ENCODE results near the gene EMC10. TPM values are rescaled to one million over a fixed set of nuclear protein-coding genes. Genes with fewer than 3 reads are reported as not detected.
"Not testable (repeated sequence)": the region's sequence is repeated elsewhere in the genome, so short reads cannot be mapped to it uniquely, and the experiment has no call there.

EMC10 gene
- polyA plus RNA-seq, 2 of the 4 experiments (the other 2 are of a cell fraction): 52.8 to 147 TPM

DNA sequence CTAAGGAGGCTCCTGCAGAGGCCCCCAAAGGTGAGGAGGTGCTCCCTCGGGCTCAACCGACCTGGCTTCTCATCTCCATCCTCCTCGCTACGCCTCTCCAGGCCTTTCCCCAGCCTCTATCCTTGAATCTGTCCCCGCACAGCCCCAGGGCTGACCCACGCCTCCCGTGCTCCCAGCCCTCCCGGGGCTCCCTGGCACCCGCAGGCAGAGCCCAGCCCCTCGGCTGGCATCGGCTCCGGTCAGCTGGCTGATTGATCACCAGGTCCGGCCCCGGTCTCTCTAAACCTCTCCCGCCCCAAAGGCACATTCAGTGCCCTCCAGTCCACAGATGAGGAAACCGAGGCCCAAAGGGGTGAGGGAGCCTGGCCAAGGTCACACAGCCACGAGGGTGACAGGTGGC is 41.1 kb upstream of the EMC10 start:
- ChIA-PET CTCF (interaction anchor here (1.7 to 2.0 kb wide), 2 partner anchors 20 to 26 kb away, joined by 4 to 8 read pairs; no protein-coding TSS in a partner anchor), POLR2A (no interaction called here)
- no peak overlapping the region for H3K4me2 ChIP-seq
- no peaks in the 10 kb centered on the region for H3K9me3 ChIP-seq
- no peak overlapping the region for H3K4me3 ChIP-seq
- FAIRE-seq: no peak
- DNase-seq (ENCODE audit: low read depth in 1 of 2, low spot score in 1 of 2): no peak
- H3K27ac ChIP-seq: no peak overlapping the region
- no peak for ATAC-seq
- H3K4me1 ChIP-seq: peaks cover 11% of the 10 kb centered on the region
- 60% methylated on average over 17 of the region's 17 CpGs for WGBS (ENCODE audit: missing lambda C conversion rate)
- TF ChIP-seq HOXB13 (CRISPR knock-in tag; IDR thresholded peaks at IDR 0.05; ENCODE audit: low read depth): no peak
- no peak for TF ChIP-seq HES2 (IDR thresholded peaks at IDR 0.05)
- TF ChIP-seq RNF2 (IDR thresholded peaks at IDR 0.05; ENCODE audit: borderline replicate concordance, low read depth): no peak

- FAIRE-seq (no peak), ATAC-seq (no peak), DNase-seq (ENCODE audit: low read depth in 1 of 2, low spot score in 1 of 2) (no peak)
- H3K4me1 ChIP-seq: peaks cover 11% of the 10 kb centered on the region
- CTCF ChIA-PET: interaction anchor here (0.5 to 2.0 kb wide), 6 partner anchors 20 to 174 kb away, joined by 3 to 8 read pairs (median 4); no protein-coding TSS in a partner anchor
- POLR2A ChIA-PET: no interaction called here
- no peaks in the 10 kb centered on the region for H3K9me3 ChIP-seq
- H3K27ac ChIP-seq: no peak overlapping the region
- H3K4me2 ChIP-seq: no peak overlapping the region
- no peak overlapping the region for H3K4me3 ChIP-seq
- WGBS (ENCODE audit: missing lambda C conversion rate): 59% methylated on average over 12 of the region's 12 CpGs
- TF ChIP-seq HDAC2 (IDR thresholded peaks at IDR 0.05): no peak
- no peak for TF ChIP-seq ESRRA (IDR thresholded peaks at IDR 0.05; ENCODE audit: borderline replicate concordance, low read length)
- TF ChIP-seq RFX5 (IDR thresholded peaks at IDR 0.05): no peak
- no peak for TF ChIP-seq CHD2 (IDR thresholded peaks at IDR 0.05; ENCODE audit: low read length, partially characterized antibody)
- TF ChIP-seq ATOH8 (CRISPR knock-in tag; IDR thresholded peaks at IDR 0.05; ENCODE audit: low read depth): no peak
- no peak for TF ChIP-seq TFCP2L1 (CRISPR knock-in tag; IDR thresholded peaks at IDR 0.05)
- TF ChIP-seq POLR2A (IDR thresholded peaks at IDR 0.05; ENCODE audit: low read length): no peak
- TF ChIP-seq, protein P1, sequence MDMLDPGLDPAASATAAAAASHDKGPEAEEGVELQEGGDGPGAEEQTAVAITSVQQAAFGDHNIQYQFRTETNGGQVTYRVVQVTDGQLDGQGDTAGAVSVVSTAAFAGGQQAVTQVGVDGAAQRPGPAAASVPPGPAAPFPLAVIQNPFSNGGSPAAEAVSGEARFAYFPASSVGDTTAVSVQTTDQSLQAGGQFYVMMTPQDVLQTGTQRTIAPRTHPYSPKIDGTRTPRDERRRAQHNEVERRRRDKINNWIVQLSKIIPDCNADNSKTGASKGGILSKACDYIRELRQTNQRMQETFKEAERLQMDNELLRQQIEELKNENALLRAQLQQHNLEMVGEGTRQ (IDR thresholded peaks at IDR 0.05): no peak
- no peak for TF ChIP-seq FOSB (CRISPR knock-in tag; IDR thresholded peaks at IDR 0.05)
- TF ChIP-seq MAX (IDR thresholded peaks at IDR 0.05): no peak
- TF ChIP-seq SMC3 (IDR thresholded peaks at IDR 0.05): no peak
- no peak for TF ChIP-seq ZC3H11A (IDR thresholded peaks at IDR 0.05)
- TF ChIP-seq CHD4 (IDR thresholded peaks at IDR 0.05; ENCODE audit: borderline replicate concordance): no peak
- no peak for TF ChIP-seq RARB (CRISPR knock-in tag; IDR thresholded peaks at IDR 0.05)
- no peak for TF ChIP-seq ZNF302 (CRISPR knock-in tag; IDR thresholded peaks at IDR 0.05)
- no peak for TF ChIP-seq MAFK (IDR thresholded peaks at IDR 0.05; ENCODE audit: partially characterized antibody)
These were observed 40.7 kb upstream of the EMC10 start for GRCh38 chr19:50435627-50436026.

DNA sequence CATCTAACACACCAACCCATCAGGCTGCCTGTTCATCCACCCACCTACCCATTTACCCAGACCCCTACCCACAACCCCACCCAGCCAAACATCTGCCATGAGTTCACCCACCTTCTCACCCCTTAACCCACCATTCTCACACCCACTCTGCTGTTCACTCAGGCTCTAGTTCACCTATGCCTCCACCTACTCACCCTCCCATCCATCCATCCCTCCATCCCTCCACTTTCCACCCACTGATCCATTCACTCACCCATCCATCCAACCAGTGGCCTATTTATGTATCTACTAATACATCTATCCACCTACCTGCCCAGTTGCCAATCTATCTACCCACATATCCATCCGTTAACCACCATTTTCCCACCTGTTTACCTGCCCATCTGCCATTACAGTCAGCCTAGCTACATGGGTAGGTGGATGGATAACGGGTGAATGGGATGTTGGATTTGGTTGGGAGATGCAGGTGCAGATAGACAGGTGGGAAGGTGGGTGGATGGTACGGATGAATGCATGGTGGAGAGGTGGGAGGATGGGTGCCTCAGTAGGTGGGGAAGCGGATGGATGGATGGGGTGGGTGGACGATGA is 38.4 kb upstream of the EMC10 start:
- no peak for ATAC-seq
- CTCF ChIA-PET: interaction anchor here (1.1 to 1.3 kb wide), 2 partner anchors 23 to 69 kb away, joined by 5 read pairs; no protein-coding TSS in a partner anchor
- DNase-seq (ENCODE audit: low read depth in 1 of 2, low spot score in 1 of 2): no peak
- no peak overlapping the region for H3K27ac ChIP-seq
- TF ChIP-seq, protein P1 (IDR thresholded peaks at IDR 0.05): no peak
- TF ChIP-seq ZC3H11A (IDR thresholded peaks at IDR 0.05) (no peak), NPAS2 (CRISPR knock-in tag; IDR thresholded peaks at IDR 0.05; ENCODE audit: borderline replicate concordance) (no peak), EP300 (IDR thresholded peaks at IDR 0.05) (no peak), CBX8 (IDR thresholded peaks at IDR 0.05) (no peak), JUN (IDR thresholded peaks at IDR 0.05) (no peak), BCL3 (IDR thresholded peaks at IDR 0.05) (no peak)
- POLR2A ChIA-PET: no interaction called here
- no peak overlapping the region for H3K4me2 ChIP-seq
- H3K4me1 ChIP-seq: no peaks in the 10 kb centered on the region
- no peak overlapping the region for H3K4me3 ChIP-seq
- H3K9me3 ChIP-seq: no peaks in the 10 kb centered on the region
- 58% methylated on average over 5 of the region's 5 CpGs for WGBS (ENCODE audit: missing lambda C conversion rate)
- FAIRE-seq: no peak

GRCh38 chr19:50439130-50439529 is 37.2 kb upstream of the EMC10 start:
- H3K4me2 ChIP-seq; CTCF ChIA-PET; POLR2A ChIA-PET; H3K27ac ChIP-seq; H3K4me3 ChIP-seq; H3K9me3 ChIP-seq; H3K4me1 ChIP-seq; ATAC-seq; FAIRE-seq; DNase-seq (ENCODE audit: low read depth in 1 of 2, low spot score in 1 of 2): not testable (repeated sequence)
- 9% methylated on average over 1 of the region's 2 CpGs for WGBS (ENCODE audit: missing lambda C conversion rate)
